GM19239 (cell line): ENCODE results near the gene MOCS3.

Experiments
- DNase-seq: peaks from one replicate; pipeline ENCODE4 v3.0.0; 2011; ENCODE audit warnings: low spot score; ENCODE audit not compliant: insufficient read length
- FAIRE-seq: peaks from 2 replicates; lab custom pipeline; 2011; peaks lifted over from hg19 to GRCh38; lab: Jason Lieb, UNC

Gene MOCS3

GRCh38 chr20:51005214-51005613, 46.6 kb downstream of the MOCS3 start:
- FAIRE-seq (no peak), DNase-seq (no peak)

DNA sequence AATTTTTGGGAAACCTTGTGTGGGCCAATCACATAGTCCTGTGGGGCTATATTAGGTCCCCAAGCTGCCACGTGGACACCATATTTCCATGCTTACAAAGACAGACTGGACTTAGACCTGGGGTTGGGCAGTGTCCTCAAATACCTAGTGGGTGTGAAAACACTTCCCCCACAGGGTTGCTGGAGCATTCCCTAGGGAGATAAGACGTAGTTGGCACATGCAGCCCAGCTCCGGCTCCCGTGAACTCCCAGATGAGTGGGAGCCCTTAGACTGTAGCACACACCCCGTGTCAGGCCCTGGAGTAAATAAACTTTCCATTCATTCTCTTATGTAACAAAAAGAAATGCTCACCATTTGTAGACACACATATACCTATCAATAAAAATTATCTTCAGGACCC, 50.1 kb downstream of the MOCS3 start:
- FAIRE-seq = no peak
- DNase-seq = no peak

GRCh38 chr20:51009303-51010042, 50.9 kb downstream of the MOCS3 start:
- no peak for FAIRE-seq
- no peak for DNase-seq

DNA sequence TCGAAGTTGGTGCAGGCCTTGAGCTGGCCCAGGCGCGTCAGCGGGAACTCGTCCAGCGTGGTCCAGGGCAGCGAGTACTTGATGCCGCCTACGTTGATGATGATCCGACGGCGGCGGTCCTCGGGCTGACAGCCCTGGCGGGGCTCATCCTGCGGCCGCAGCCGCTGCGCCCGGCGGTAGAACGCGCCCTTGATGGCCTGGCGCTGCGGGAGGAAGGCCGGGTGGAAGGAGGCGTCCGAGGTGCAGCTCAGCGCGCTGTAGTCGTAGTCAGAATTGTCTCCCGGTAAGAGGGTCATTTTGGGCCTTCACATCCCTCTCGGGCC, 51.4 kb downstream of the MOCS3 start:
- no peak for FAIRE-seq
- DNase-seq = no peak

DNA sequence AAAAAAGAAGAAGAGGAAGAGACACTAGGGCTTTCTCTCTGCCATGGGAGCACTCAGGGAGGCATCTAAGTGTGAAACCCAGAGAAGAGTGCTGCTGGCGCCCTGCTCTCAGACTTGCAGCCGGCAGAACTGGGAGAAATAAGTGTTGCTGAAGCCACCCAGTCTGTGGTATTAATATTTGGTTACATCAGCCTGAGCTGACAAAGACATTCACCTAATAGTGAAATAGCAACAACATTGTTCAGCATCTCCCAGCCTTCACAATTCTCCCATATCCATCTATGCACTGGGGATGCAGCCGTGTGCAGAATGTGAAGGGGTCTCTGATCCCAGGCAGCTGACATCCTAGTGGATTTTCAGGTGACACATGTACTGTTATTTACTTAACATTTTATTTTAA, 52.3 kb downstream of the MOCS3 start:
- FAIRE-seq (no peak), DNase-seq (no peak)

DNA sequence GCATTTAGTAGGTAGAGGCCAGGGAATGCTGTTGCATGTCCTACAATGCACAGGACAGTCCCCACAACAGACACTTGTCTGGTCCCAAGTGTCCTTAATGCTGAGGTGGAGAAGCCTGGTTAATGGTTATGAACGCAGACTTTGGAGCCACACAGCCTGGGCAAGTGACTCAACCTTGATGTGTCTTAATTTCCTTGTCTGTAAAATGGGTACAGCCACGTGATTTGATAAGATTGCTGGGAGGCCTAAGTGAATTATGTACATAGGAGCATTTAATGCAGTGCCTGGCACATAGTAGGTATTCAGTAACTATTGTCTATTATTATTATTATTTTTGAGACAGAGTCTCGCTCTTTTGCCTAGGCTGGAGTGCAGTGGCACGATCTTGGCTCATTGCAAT, 52.9 kb downstream of the MOCS3 start:
- no peak for FAIRE-seq
- no peak for DNase-seq

GRCh38 chr20:51012357-51012756, 53.7 kb downstream of the MOCS3 start:
- no peak for DNase-seq
- FAIRE-seq = no peak
